CD1c-positive myeloid dendritic cell (primary cell): Measurements from ENCODE around the gene CDK10.

Source experiments
- DNase-seq: peaks from one replicate; pipeline ENCODE4 v3.0.0-alpha.2; 2016; ENCODE audit errors: extremely low spot score

CDK10 gene

DNA sequence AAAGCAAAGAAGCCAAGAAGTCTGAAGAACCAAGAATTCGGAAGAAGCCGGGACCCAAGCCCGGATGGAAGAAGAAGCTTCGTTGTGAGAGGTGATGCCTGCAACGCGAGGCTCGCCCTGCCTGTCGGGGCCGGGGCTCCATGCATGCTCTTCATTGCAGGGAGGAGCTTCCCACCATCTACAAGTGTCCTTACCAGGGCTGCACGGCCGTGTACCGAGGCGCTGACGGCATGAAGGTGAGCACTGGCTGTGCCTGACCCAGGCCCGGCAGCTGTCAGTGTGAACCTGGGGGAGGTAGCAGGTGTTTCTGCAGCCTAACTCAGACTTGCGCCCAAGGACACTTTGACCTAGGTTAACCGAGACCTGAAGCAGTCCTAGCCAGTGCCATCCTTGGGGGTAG is 46.8 kb downstream of the CDK10 start:
- no peak for DNase-seq

DNA sequence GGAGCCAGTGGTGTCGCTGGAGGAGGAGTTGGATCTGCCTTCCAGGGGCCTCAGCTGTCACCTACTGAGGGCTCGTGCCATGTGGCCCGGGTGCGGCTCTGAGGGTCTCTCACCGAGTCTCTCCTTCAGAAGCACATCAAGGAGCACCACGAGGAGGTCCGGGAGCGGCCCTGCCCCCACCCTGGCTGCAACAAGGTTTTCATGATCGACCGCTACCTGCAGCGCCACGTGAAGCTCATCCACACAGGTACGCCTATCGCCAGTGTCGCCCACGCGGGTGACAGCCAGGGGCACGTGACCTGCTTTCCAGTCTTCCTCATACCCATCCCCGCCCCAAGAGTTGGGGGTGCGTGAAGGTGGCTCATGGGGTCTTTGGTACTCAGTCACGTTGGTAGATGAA is 47.3 kb downstream of the CDK10 start:
- no peak for DNase-seq

DNA sequence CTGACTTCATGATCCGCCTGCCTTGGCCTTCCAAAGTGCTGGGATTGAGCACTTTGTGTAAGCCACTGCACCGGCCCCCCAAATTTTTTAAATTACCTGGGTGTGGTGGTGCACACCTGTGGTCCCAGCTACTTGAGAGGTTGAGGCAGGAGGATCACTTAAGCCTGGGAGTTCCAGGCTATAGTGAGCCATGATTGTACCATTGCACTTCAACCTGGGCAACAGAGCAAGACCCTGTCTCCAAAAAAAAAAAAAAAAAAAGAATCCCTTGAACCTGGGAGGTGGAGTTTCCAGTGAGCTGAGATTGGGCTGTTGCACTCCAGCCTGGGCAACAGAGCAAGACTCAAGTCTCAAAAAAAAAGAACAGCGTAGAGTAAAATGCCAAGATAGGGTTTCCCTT is 50.1 kb downstream of the CDK10 start:
- no peak for DNase-seq

DNA sequence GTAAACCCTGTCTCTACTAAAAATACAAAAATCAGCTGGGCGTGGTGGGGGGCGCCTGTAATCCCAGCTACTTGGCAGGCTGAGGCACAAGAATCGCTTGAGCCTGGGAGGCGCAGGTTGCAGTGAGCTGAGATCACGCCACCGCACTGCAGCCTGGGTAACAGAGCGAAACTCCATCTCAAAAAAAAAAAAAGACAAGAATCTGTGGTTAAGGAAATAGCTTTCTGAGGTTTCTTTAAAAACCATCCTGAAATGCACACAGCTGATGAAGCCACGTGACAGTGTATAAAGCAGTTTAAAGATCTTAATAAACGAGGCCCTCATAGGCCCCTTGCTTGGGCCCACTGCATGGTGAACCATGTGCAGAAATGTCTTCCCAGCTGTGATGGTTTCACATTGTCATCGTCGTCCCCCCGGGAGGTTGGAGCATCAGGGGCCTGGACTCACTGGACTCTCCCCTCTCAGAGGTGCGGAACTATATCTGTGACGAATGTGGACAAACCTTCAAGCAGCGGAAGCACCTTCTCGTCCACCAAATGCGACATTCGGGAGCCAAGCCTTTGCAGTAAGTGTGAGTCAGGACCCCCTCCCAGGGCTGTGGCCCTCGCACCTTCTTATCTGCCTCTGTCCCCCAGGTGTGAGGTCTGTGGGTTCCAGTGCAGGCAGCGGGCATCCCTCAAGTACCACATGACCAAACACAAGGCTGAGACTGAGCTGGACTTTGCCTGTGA is 51.0 kb downstream of the CDK10 start:
- peak; percentile 32 for DNase-seq

DNA sequence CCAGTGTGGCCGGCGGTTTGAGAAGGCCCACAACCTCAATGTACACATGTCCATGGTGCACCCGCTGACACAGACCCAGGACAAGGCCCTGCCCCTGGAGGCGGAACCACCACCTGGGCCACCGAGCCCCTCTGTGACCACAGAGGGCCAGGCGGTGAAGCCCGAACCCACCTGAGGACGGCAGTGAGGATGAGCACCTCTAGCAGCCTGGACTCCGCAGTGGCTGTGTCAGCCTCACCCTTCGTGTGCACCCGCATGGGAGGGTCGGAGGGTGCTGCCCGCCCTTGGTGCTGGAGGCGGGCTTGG is 51.5 kb downstream of the CDK10 start:
- DNase-seq, result no peak

DNA sequence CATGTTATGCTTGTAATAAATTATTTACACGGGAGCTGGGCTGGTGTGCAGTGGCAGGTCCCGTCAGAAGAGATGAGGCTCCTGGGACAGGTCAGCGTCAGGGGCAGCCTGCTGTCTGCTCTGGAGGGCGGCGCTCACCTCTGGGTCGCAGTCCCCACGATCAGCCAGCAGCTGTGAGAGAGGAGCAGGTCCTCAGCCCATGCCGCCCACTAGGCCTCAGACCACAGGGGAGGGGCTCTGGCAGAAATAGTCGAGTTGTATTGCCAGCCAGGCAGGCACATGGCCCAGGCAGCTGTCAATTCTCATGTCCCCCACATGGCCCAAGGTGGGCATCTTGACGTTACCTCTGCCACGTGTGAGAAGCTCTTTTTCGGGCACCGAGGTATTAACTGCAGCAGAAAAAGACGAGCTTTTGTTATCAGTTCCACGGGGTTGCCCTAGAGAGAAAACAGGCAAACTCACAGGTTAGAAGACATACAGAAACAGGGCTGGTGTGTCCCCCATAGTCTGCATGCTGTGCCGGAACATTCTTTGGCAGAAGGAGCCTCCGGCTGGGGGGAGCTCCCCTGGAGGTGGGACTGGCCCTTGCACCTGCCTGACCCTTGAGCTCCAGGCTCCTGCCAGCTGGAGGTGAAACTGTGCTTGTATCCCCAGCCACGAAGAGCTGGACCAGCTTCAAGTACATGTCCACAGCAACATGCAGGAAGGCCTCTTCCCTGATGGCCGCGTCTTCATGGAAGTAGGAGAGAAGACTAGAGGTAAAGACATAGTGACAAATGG is 52.2 kb downstream of the CDK10 start:
- DNase-seq, result no peak

DNA sequence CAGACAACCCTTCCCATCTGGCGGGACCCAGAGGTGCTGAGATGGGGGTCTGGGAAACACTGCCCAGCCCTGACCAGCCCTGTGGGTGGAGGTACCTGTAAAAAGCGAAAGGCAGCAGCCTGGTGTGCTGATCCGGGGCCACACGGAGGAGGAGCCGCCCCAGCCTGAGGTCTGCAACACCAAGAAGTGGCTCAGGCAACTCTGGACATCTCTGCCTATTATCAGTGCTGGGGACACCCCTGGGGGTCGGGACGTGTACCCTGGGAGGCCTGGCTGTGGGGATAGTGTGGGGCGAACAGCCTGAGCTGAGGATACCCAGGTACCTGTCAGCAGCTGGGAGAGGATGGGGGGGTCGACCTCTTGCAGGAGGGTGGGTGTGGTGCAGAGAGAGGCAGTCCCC is 52.9 kb downstream of the CDK10 start:
- DNase-seq, result no peak

DNA sequence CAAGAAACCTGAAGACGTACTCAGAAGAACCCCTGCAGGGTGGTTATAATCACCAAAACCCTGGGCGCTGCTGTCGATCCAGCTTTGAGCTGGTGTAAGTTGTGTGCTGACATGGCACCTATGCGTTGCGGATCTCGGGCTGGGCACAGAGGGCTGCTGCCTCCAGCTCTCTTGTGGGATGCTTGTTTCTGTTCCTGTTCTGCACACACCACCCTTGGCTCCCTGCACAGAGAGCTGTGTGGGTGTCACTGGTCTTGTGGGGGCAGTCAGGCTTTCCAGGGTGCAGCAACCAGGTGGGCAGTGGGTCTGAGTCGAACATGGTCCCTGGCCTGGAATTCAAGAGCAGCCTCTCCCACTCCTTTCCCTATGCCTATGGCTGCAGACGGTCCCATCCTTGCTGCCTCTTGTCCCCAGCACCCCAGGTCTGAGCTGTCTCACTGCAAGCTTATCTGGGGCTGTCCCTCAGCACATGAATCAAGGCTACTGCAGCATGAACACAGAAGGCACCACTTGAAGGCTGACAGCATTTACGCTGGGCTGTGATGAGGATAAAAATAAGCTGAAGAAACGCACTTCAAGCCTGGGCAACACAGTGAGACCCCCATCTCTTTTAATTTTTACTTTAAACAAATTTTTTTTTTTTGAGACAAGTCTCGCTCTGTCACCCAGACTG is 55.0 kb downstream of the CDK10 start:
- peak; percentile 65 for DNase-seq

DNA sequence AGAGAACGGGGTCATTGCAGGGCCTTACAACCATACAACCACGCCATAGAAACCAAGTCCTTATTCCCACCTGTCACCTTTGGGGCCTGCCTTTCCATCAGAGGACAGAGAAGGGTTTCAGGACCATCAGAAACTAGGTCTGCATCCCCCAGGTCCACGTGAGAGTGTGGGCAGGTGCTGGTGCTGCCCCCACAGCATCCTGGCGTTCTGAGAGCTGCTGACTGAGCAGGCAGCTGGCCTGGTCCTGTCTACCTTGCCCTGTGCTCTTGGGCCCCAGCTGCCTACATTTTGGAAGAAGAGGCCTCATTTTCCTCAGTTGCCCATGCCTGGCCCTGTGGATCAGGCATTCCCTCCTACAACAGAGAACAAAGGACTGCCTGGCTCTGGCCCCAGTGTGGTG is 56.5 kb downstream of the CDK10 start:
- no peak for DNase-seq

DNA sequence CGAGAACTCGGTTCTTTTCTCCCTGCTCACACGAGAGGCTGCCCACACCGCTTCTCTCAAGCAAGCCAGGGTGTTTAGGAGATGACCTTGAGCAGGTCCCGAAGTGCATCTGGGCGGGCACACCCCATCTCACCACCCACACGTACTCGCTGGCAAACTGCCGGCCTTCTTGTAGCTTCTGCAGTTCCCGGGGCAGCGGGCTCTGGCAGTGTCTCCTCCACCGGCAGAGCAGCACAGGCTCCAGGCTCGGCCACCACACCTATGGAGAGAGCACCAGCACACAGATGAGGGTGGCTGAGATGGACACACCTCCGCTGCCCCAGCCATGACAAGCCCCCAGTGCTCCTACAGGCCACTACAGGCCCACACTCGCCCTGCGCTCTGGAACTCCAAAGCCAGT is 58.3 kb downstream of the CDK10 start:
- no peak for DNase-seq
